DOHH2 (cell line): ENCODE data around the gene GAB2.

ENCODE experiments used
- H3F3A ChIP-seq: fragments of 200-600 bp; sonication (generic), shearing (Covaris generic); 2 replicates; pipeline ENCODE4 v1.6.0; 2016; ENCODE audit warnings: antibody characterized with exemption, mild to moderate bottlenecking; ENCODE audit not compliant: control insufficient read depth, insufficient read depth
- H3K27ac ChIP-seq: fragments of 200-600 bp; sonication (generic); 2 replicates; pipeline ENCODE4 v1.5.1; 2014; ENCODE audit warnings: low read depth, mild to moderate bottlenecking, low read length, moderate library complexity
- H3K27me3 ChIP-seq: fragments of 200-600 bp; sonication (generic); 2 replicates; pipeline ENCODE4 v1.6.1; 2014; ENCODE audit warnings: mild to moderate bottlenecking, low read length, mixed read lengths; ENCODE audit not compliant: control insufficient read depth
- H3K36me3 ChIP-seq: fragments of 200-600 bp; sonication (generic); 2 replicates; pipeline ENCODE4 v1.6.1; 2014; ENCODE audit warnings: mild to moderate bottlenecking, low read length, moderate library complexity, mixed read lengths; ENCODE audit not compliant: control insufficient read depth
- H3K4me1 ChIP-seq: fragments of 200-600 bp; sonication (generic); 2 replicates; pipeline ENCODE4 v1.6.1; 2014; ENCODE audit warnings: mild to moderate bottlenecking, low read length, mixed read lengths; ENCODE audit not compliant: control insufficient read depth
- H3K4me2 ChIP-seq: fragments of 200-600 bp; sonication (generic); 2 replicates; pipeline ENCODE4 v1.6.0; 2014; ENCODE audit warnings: mild to moderate bottlenecking, low read length, moderate library complexity
- H3K4me3 ChIP-seq: fragments of 200-600 bp; sonication (generic); 2 replicates; pipeline ENCODE4 v1.5.1; 2014; ENCODE audit warnings: mild to moderate bottlenecking, low read length, mixed read lengths
- H3K79me2 ChIP-seq: fragments of 200-600 bp; sonication (generic); 2 replicates; pipeline ENCODE4 v1.6.1; 2014; ENCODE audit warnings: mild to moderate bottlenecking, low read length, mixed read lengths; ENCODE audit not compliant: control insufficient read depth
- H3K9me2 ChIP-seq: fragments of 200-600 bp; sonication (generic); replicated peaks from 2 replicates; pipeline ENCODE4 v1.6.1; 2014; ENCODE audit warnings: mild to moderate bottlenecking, low read length, mixed read lengths; ENCODE audit not compliant: control insufficient read depth
- H3K9me3 ChIP-seq: fragments of 200-600 bp; sonication (generic); 2 replicates; pipeline ENCODE4 v1.6.1; 2014; ENCODE audit warnings: antibody characterized with exemption, low read length, mixed read lengths; ENCODE audit not compliant: control insufficient read depth, insufficient read depth
- H4K20me1 ChIP-seq: fragments of 200-600 bp; sonication (generic); 2 replicates; pipeline ENCODE4 v1.6.0; 2014; ENCODE audit warnings: low read depth, mild to moderate bottlenecking, antibody characterized with exemption, low read length, moderate library complexity; ENCODE audit not compliant: control insufficient read depth, insufficient read depth
- EZH2phosphoT487 ChIP-seq: fragments of 200-600 bp; sonication (generic); IDR thresholded peaks from 2 replicates; pipeline ENCODE4 v1.6.1; 2017; ENCODE audit warnings: borderline replicate concordance, mild to moderate bottlenecking, antibody characterized with exemption, low read length, moderate library complexity, mixed read lengths
- TF ChIP-seq, protein P1 (sequence below): fragments of 200-600 bp; sonication (generic); IDR thresholded peaks from one replicate; pipeline ENCODE4 v1.5.1; 2014; ENCODE audit warnings: antibody characterized with exemption, mild to moderate bottlenecking, low read depth, low read length; ENCODE audit not compliant: poor library complexity, severe bottlenecking

GAB2 gene

DNA sequence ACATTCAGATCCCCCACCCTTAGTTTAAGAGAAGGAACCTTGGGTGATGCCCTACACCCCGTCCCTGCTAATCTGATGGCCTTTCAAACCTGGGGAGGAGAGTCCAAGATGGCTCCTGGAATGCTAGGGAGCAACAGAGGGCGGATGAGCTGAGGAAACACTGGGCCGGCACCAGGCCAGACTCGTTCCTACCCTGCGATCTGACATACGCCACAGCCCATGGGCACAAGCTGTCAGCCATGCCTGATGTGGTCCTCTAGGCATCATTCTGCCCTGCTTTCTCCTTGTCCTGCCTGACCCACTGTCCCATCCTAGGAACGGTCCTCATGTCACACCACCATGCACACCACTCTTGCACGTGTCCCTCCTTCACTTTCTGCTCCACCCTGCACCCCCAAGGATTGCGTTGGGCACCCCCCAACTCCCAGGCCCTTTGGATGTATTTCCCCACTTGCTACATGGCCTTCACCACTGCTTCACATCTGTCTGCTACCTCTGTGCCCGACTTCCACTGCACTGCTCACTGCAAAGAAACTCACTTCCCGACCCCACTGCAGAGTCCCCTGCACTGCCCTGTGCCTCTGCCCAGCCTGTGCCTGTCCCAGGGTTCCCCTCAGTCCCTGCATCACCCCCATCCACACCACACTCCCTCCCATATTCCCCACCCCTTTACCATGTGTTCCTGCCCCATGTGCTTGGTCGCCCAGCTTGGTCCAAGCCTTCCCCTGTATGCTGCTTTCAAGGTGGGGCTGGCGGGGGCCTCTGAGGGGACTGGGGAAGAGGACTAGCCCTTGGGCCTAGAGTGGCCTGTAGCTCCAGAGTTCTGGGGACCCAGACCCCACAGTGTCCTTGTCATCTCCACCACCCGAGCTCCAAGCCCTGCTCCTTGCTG, 199.7 kb downstream of the GAB2 start:
- H3F3A ChIP-seq: no peaks in the 10 kb centered on the region
- TF ChIP-seq EZH2phosphoT487: no peak
- TF ChIP-seq, protein P1, sequence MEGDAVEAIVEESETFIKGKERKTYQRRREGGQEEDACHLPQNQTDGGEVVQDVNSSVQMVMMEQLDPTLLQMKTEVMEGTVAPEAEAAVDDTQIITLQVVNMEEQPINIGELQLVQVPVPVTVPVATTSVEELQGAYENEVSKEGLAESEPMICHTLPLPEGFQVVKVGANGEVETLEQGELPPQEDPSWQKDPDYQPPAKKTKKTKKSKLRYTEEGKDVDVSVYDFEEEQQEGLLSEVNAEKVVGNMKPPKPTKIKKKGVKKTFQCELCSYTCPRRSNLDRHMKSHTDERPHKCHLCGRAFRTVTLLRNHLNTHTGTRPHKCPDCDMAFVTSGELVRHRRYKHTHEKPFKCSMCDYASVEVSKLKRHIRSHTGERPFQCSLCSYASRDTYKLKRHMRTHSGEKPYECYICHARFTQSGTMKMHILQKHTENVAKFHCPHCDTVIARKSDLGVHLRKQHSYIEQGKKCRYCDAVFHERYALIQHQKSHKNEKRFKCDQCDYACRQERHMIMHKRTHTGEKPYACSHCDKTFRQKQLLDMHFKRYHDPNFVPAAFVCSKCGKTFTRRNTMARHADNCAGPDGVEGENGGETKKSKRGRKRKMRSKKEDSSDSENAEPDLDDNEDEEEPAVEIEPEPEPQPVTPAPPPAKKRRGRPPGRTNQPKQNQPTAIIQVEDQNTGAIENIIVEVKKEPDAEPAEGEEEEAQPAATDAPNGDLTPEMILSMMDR: no peak
- no peak overlapping the region for H3K27ac ChIP-seq
- H3K4me1 ChIP-seq: peaks cover 3% of the 10 kb centered on the region
- H3K9me3 ChIP-seq: no peaks in the 10 kb centered on the region
- H3K27me3 ChIP-seq: no peaks in the 10 kb centered on the region
- no peaks in the 10 kb centered on the region for H3K9me2 ChIP-seq
- H3K4me3 ChIP-seq: no peak overlapping the region
- no peaks in the 10 kb centered on the region for H4K20me1 ChIP-seq
- no peaks in the 10 kb centered on the region for H3K36me3 ChIP-seq
- H3K79me2 ChIP-seq: no peaks in the 10 kb centered on the region
- no peak overlapping the region for H3K4me2 ChIP-seq

DNA sequence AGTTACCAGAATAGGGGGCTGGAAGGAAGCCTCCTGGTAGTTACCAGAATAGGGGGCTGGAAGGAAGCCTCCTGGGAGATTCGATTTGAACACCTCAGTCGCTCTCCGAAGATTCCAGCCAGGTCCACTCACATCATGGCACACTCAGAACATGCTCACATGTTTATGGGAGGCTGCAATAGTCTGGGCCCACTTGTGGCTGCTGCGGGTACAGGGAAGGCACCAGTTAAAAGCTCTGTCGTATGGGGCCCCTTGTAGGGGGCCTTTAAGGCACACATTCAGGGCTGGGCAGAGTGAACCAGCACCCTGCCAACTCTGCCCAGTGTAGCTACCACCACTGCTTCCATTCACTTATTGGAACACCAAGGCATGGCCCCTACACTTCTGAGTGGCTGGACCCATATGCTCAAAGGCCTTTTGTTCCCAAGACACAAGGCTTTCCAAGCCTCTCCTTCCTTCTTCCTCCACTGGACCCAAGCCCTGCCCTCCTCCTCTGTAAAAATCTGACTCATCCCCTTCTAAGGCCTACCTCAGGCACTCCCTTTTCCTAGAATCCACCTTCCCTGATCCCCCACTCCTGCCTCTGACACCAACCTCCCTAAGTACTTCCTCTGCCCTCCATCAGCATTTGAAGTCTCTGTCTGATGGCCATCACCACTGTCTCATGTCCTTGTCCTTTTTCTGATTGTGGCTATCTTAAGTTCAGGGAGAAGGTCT, 200.9 kb downstream of the GAB2 start:
- no peak overlapping the region for H3K4me3 ChIP-seq
- H3K9me3 ChIP-seq: no peaks in the 10 kb centered on the region
- H3K4me2 ChIP-seq: no peak overlapping the region
- TF ChIP-seq, protein P1: no peak
- TF ChIP-seq EZH2phosphoT487: no peak
- no peaks in the 10 kb centered on the region for H3K36me3 ChIP-seq
- H3K27ac ChIP-seq: no peak overlapping the region
- H3K27me3 ChIP-seq: no peaks in the 10 kb centered on the region
- no peaks in the 10 kb centered on the region for H3F3A ChIP-seq
- no peaks in the 10 kb centered on the region for H4K20me1 ChIP-seq
- H3K4me1 ChIP-seq: no peaks in the 10 kb centered on the region
- no peaks in the 10 kb centered on the region for H3K9me2 ChIP-seq
- no peaks in the 10 kb centered on the region for H3K79me2 ChIP-seq

DNA sequence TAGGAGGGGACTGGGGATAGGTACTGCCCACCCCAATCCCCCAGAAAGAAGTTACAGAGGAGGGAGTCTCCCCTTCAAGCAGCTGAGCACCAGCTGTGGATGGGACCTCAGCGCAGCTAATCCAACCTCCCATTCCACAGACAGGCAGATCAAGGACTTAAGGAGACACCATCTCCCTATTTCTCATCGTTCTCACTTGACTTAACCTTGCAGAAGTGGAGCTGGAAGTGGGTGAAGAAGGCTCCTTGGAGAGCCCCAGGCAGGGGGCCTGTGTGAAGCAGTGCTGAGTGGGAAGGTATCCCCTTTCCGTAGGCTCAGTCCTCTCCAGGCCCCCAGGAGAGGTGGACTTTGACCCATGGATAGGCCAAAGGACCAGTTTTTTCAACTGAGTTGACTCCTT, 201.6 kb downstream of the GAB2 start:
- H3K9me2 ChIP-seq: no peaks in the 10 kb centered on the region
- no peak overlapping the region for H3K4me3 ChIP-seq
- H3K4me1 ChIP-seq: no peaks in the 10 kb centered on the region
- no peaks in the 10 kb centered on the region for H3F3A ChIP-seq
- no peaks in the 10 kb centered on the region for H3K79me2 ChIP-seq
- H3K27me3 ChIP-seq: no peaks in the 10 kb centered on the region
- H3K4me2 ChIP-seq: no peak overlapping the region
- no peaks in the 10 kb centered on the region for H3K9me3 ChIP-seq
- H3K27ac ChIP-seq: no peak overlapping the region
- no peaks in the 10 kb centered on the region for H3K36me3 ChIP-seq
- TF ChIP-seq, protein P1: no peak
- TF ChIP-seq EZH2phosphoT487: no peak
- no peaks in the 10 kb centered on the region for H4K20me1 ChIP-seq
